Measurements from ENCODE around the gene RPL5. TPM values are rescaled to one million over a fixed set of nuclear protein-coding genes. Genes with fewer than 3 reads are reported as not detected.

RPL5 gene
- polyA plus RNA-seq, 1 donor (not counting 4 experiments of a cell fraction or from before 2014, with no cell fraction given): 2,236 TPM

- H3K4me2 ChIP-seq (ENCODE audit: control insufficient read depth, extremely low read depth, insufficient read depth, low read depth, low read length): no peak overlapping the region
- FAIRE-seq: no peak
- dilution Hi-C loops (cut with MboI; ENCODE audit: extremely low pct_ligation_motif_present, low sequenced_read_pairs): no loop called here
Observed at GRCh38 chr1:92872719-92873118, 40.9 kb downstream of the RPL5 start.

DNA sequence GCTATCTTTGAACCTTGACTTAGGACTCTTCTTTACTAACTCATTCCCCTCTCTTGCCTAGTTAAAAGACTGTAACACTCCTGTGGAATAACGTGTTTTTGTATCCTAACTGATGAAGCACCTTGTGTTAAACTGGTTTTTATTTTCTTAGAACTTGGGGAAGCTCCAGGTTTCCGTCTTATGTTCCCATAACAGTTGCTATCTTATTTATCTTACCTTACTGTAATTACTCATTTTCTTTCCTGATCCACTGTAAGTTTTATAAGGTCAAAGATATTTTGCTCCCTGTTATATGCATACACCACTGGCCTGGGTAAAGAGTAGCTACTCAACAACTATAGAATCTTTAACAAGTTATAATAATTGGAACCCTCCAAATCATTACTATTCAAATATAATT is 43.1 kb downstream of the RPL5 start:
- no peak overlapping the region for H3K9ac ChIP-seq (ENCODE audit: control insufficient read depth, extremely low read depth, insufficient read depth, low read length)
- no peak for FAIRE-seq

More at GRCh38 chr1:92872719-92873118, 40.9 kb downstream of the RPL5 start:
- Histone ChIP-seq H3K9me1 (ENCODE audit: control insufficient read depth, extremely low read depth, insufficient read depth, low read length) (no peaks in the 10 kb centered on the region), H3K36me3 (ENCODE audit: control insufficient read depth in 2 of 2, extremely low read depth in 1 of 2, insufficient read depth in 2 of 2, low read length in 2 of 2) (peaks cover 0 to 6% of the 10 kb centered on the region in 2 experiments), H3K79me2 (ENCODE audit: control insufficient read depth, insufficient read depth, low read length) (no peaks in the 10 kb centered on the region), H2AFZ (ENCODE audit: control insufficient read depth, low read length) (no peak overlapping the region), H3K4me3 (ENCODE audit: control insufficient read depth in 2 of 3, extremely low read depth in 1 of 3, insufficient read depth in 2 of 3, low read depth in 1 of 3, low read length in 3 of 3) (no peak overlapping the region), H3K9ac (ENCODE audit: control insufficient read depth, extremely low read depth, insufficient read depth, low read length) (no peak overlapping the region), H3K9me3 (ENCODE audit: control insufficient read depth, low read depth, low read length) (no peaks in the 10 kb centered on the region), H3K27me3 (ENCODE audit: control insufficient read depth, extremely low read depth, insufficient read depth, low read length) (no peaks in the 10 kb centered on the region), H3K4me1 (ENCODE audit: control insufficient read depth, extremely low read depth, insufficient read depth, low read length) (no peaks in the 10 kb centered on the region), H3K27ac (ENCODE audit: control insufficient read depth, insufficient read depth, low read length) (no peak overlapping the region), H4K20me1 (ENCODE audit: control insufficient read depth, extremely low read depth, insufficient read depth, low read length) (no peaks in the 10 kb centered on the region)
- TF ChIP-seq, protein P1, sequence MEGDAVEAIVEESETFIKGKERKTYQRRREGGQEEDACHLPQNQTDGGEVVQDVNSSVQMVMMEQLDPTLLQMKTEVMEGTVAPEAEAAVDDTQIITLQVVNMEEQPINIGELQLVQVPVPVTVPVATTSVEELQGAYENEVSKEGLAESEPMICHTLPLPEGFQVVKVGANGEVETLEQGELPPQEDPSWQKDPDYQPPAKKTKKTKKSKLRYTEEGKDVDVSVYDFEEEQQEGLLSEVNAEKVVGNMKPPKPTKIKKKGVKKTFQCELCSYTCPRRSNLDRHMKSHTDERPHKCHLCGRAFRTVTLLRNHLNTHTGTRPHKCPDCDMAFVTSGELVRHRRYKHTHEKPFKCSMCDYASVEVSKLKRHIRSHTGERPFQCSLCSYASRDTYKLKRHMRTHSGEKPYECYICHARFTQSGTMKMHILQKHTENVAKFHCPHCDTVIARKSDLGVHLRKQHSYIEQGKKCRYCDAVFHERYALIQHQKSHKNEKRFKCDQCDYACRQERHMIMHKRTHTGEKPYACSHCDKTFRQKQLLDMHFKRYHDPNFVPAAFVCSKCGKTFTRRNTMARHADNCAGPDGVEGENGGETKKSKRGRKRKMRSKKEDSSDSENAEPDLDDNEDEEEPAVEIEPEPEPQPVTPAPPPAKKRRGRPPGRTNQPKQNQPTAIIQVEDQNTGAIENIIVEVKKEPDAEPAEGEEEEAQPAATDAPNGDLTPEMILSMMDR (optimal IDR thresholded peaks at IDR 0.05 in 1 of 3, IDR thresholded peaks at IDR 0.05 in 1 of 3, conservative IDR thresholded peaks at IDR 0.05 in 1 of 3; ENCODE audit: extremely low read depth in 1 of 3, insufficient read depth in 2 of 3, low read length in 3 of 3): no peak
- TF ChIP-seq EZH2 (IDR thresholded peaks at IDR 0.05; ENCODE audit: low read length): no peak
- no peak for DNase-seq (ENCODE audit: low read depth, low spot score)

More for the DNA sequence above, 43.1 kb downstream of the RPL5 start:
- DNase-seq (ENCODE audit: low read depth, low spot score): no peak
- TF ChIP-seq, protein P1 (optimal IDR thresholded peaks at IDR 0.05 in 1 of 3, IDR thresholded peaks at IDR 0.05 in 1 of 3, conservative IDR thresholded peaks at IDR 0.05 in 1 of 3; ENCODE audit: extremely low read depth in 1 of 3, insufficient read depth in 2 of 3, low read length in 3 of 3): no peak
- TF ChIP-seq EZH2 (IDR thresholded peaks at IDR 0.05; ENCODE audit: low read length): no peak
- H2AFZ ChIP-seq (ENCODE audit: control insufficient read depth, low read length): no peak overlapping the region
- no peaks in the 10 kb centered on the region for H3K79me2 ChIP-seq (ENCODE audit: control insufficient read depth, insufficient read depth, low read length)
- H3K4me3 ChIP-seq (ENCODE audit: control insufficient read depth in 2 of 3, extremely low read depth in 1 of 3, insufficient read depth in 2 of 3, low read depth in 1 of 3, low read length in 3 of 3): no peak overlapping the region
- H3K9me1 ChIP-seq (ENCODE audit: control insufficient read depth, extremely low read depth, insufficient read depth, low read length): no peaks in the 10 kb centered on the region
- H3K9me3 ChIP-seq (ENCODE audit: control insufficient read depth, low read depth, low read length): no peaks in the 10 kb centered on the region
- H3K36me3 ChIP-seq (ENCODE audit: control insufficient read depth in 2 of 2, extremely low read depth in 1 of 2, insufficient read depth in 2 of 2, low read length in 2 of 2): peaks cover 0 to 6% of the 10 kb centered on the region in 2 experiments
- no peaks in the 10 kb centered on the region for H3K27me3 ChIP-seq (ENCODE audit: control insufficient read depth, extremely low read depth, insufficient read depth, low read length)
- H3K4me1 ChIP-seq (ENCODE audit: control insufficient read depth, extremely low read depth, insufficient read depth, low read length): no peaks in the 10 kb centered on the region
- dilution Hi-C loops (cut with MboI; ENCODE audit: extremely low pct_ligation_motif_present, low sequenced_read_pairs): no loop called here
- H3K4me2 ChIP-seq (ENCODE audit: control insufficient read depth, extremely low read depth, insufficient read depth, low read depth, low read length): no peak overlapping the region
- no peaks in the 10 kb centered on the region for H4K20me1 ChIP-seq (ENCODE audit: control insufficient read depth, extremely low read depth, insufficient read depth, low read length)
- H3K27ac ChIP-seq (ENCODE audit: control insufficient read depth, insufficient read depth, low read length): no peak overlapping the region

All from keratinocyte (primary cell).